Epithelial cell of esophagus (primary cell): ENCODE data around the gene USH1G.

Source experiments
- DNase-seq: peaks from one replicate; pipeline ENCODE4 v3.0.0; 2010; ENCODE audit warnings: low read depth
- H3K4me3 ChIP-seq: 2 replicates; pipeline ENCODE4 v1.5.1; 2011; ENCODE audit warnings: mild to moderate bottlenecking, low read length, control low read depth
- TF ChIP-seq, protein P1 (sequence below): IDR thresholded peaks from 2 replicates; pipeline ENCODE4 v1.5.1; 2011; ENCODE audit warnings: low read depth, mild to moderate bottlenecking, low read length, control low read depth, inconsistent platforms; ENCODE audit not compliant: insufficient read depth; ENCODE audit errors: missing control alignments

The USH1G gene

DNA sequence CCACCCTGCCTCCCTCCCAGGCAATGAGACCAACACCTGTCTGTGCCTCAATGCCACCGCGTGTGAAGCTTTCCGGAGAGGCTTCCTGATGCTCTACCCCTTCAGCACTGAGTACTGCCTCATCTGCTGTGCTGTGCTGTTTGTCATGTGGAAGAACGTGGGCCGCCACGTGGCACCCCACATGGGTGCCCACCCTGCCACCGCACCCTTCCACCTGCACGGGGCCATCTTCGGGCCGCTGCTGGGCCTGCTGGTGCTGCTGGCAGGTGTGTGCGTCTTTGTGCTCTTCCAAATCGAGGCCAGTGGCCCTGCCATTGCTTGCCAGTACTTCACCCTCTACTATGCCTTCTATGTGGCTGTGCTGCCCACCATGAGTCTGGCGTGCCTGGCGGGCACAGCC lies 23.6 kb upstream of the USH1G start:
- no peak overlapping the region for H3K4me3 ChIP-seq
- DNase-seq = no peak
- TF ChIP-seq, protein P1, sequence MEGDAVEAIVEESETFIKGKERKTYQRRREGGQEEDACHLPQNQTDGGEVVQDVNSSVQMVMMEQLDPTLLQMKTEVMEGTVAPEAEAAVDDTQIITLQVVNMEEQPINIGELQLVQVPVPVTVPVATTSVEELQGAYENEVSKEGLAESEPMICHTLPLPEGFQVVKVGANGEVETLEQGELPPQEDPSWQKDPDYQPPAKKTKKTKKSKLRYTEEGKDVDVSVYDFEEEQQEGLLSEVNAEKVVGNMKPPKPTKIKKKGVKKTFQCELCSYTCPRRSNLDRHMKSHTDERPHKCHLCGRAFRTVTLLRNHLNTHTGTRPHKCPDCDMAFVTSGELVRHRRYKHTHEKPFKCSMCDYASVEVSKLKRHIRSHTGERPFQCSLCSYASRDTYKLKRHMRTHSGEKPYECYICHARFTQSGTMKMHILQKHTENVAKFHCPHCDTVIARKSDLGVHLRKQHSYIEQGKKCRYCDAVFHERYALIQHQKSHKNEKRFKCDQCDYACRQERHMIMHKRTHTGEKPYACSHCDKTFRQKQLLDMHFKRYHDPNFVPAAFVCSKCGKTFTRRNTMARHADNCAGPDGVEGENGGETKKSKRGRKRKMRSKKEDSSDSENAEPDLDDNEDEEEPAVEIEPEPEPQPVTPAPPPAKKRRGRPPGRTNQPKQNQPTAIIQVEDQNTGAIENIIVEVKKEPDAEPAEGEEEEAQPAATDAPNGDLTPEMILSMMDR = no peak

DNA sequence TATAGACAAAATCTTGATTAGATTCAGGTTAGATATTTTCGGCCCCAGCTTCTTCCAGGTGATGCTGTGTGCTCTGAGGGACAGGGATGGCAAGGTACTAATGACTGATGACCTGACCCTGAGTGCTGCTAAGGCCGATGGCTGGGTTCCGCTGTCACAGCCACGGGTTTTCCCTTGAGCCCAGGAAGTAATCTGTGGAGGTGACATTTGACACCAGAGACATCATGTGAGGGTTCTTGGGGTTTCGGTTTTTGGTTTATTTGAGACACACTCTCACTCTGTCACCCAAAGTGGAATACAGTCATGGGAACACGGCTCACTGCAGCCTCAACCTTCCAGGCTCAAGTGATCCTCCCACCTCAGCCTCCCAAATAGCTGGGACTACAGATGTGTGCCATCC lies 22.5 kb upstream of the USH1G start:
- H3K4me3 ChIP-seq = no peak overlapping the region
- TF ChIP-seq, protein P1 = no peak
- no peak for DNase-seq

DNA sequence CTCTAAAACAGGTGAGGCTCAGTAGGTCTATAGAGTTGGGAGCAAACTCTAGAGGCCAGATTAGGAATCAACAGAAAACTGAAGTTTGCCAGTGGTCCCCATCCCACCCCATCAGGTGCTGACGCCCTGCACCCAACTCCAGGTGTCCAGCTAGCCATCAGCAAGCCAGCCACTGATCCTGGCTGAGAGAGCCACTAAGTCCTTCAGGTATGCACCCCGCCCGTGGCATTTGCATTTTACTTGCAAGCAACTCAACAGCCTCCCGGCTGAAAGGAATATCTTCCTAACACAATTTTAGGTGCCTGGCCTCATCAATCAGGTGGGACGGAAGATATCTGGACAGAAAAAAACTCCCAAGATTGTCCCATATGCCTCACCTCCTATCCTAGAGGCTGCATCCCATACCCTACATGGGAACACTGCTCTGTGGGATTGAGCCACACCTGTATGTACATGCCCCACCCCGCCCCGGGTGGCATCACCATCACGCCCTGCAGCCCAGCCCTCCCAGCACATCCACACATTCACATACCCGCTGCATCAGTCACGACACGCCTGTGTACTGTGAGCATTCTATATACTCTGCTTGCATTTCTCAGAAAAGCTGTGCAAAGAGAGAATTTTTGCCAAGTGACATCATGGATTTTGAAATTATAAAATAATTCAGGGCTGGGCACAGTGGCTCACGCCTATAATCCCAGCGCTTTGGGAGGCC lies 20.9 kb upstream of the USH1G start:
- DNase-seq = peak; percentile 99
- TF ChIP-seq, protein P1 = no peak
- H3K4me3 ChIP-seq = no peak overlapping the region

DNA sequence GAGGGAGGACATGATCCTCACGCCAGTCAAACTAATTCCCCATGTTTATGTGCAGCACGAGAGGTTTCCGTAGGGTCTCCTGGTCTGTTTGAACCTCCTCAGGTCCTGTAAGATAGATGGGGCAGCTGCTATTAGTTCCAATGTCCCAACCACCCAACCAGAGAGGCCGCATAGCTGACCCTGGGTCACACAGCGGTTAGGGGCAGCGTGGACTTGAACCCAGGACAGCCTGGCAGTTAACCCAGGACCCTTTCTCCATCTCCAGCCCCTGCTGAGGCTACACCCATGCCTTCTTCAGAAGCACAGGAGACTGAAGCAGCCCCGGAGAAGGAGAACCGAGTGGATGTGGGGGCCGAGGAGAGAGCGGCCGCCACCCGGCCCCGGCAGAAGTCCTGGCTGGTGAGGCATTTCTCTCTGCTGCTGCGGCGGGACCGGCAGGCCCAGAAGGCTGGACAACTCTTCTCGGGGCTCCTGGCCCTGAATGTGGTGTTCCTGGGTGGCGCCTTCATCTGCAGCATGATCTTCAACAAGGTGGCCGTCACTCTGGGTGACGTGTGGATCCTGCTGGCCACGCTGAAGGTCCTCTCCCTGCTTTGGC lies 18.2 kb upstream of the USH1G start:
- TF ChIP-seq, protein P1 = no peak
- no peak overlapping the region for H3K4me3 ChIP-seq
- DNase-seq = no peak

DNA sequence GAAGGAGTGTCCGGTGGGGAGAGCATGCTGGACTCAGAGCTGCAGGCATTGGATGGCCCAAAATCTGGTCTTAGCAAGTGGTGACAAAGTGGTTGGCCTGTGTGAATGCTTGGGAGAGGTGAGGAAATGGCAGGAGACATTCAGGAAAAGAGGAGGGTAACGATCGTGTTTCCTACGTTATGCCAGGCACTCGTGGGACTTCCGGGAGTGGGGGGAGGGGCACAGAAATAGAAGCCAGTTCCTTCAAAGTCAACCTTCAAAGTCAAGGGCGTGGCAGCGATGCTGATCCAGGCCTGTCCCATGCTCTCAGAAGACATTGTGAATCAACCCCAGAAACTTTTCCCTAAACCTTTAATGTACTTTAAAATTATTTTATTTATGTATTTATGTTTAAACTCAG lies 16.5 kb upstream of the USH1G start:
- TF ChIP-seq, protein P1 = no peak
- no peak for DNase-seq
- no peak overlapping the region for H3K4me3 ChIP-seq

DNA sequence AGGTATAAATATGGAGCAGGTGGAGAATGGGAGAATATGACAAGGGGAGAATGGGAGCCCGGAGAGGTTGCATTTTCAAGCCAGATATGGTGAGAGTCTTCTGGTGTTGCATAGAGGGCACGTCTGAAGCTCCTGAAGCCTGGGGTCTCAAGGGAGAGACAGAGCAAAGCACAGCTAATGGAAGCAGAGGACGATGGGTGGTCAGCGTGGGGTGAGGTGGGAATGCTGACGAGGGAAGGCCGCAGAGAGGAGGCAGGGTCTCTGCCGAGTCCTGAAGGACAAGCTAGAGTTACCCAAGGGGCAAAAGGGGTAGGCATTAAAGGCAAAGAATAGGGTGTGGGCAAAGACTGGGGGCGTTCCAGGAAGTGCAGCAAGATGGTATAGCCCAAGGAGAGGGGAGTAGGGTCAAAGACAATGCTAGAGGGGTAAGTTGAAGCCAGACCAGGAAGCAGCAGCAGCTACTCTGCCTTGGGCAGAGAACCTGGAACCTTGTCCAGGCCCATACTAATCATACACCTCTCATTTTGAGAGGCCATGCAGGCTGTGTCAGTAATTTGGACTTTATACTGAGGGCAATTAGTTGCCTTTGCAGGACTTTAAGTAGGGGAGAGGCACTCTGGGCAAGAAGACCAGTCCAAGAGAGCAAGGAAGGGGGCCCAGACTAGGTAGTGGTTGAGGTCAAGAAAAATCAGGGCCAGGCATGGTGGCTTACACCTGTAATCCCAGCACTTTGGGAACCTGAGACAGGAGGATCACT lies 15.3 kb upstream of the USH1G start:
- TF ChIP-seq, protein P1 = no peak
- DNase-seq = no peak
- no peak overlapping the region for H3K4me3 ChIP-seq
